ENCODE data around the gene TLE3.

GRCh38 chr15:70068783-70069565 is 28.7 kb downstream of the TLE3 start:
- no peak for TF ChIP-seq CTCF (IDR thresholded peaks at IDR 0.05; ENCODE audit: poor library complexity)
- TF ChIP-seq EZH2 (IDR thresholded peaks at IDR 0.05; ENCODE audit: borderline replicate concordance) = no peak
- no peak for TF ChIP-seq EZH2phosphoT487 (IDR thresholded peaks at IDR 0.05; ENCODE audit: low read depth, severe bottlenecking, unreplicated experiment)

All from hepatocyte (in vitro differentiated cells).